Upper lobe of left lung (tissue), 4 donors: ENCODE measurements around the gene PHACTR1.

ENCODE experiments used
- CTCF ChIP-seq, 6 experiments: fragments of 450-650 bp in 4 of 6; fragments of 200-600 bp in 2 of 6; sonication (generic) in 2 of 6; IDR thresholded peaks; one replicate each; pipeline ENCODE4 v1.5.1; 2016 to 2019; ENCODE audit warnings: antibody characterized with exemption in 6 of 6
- POLR2A ChIP-seq, 4 donors: fragments of 450-650 bp; IDR thresholded peaks; one replicate each; pipeline ENCODE4 v1.5.1; 2016 to 2017; ENCODE audit warnings: antibody characterized with exemption in 4 of 4, mild to moderate bottlenecking in 2 of 4

- TF ChIP-seq CTCF (IDR thresholded peaks at IDR 0.05): no peak
- TF ChIP-seq POLR2A (IDR thresholded peaks at IDR 0.05): no peak
These were observed 498.8 kb downstream of the PHACTR1 start for GRCh38 chr6:13215390-13215789.
